Measurements from ENCODE around the gene ZFP36L2. TPM values are rescaled to one million over a fixed set of nuclear protein-coding genes. Genes with fewer than 3 reads are reported as not detected.

Gene ZFP36L2
- total RNA-seq, 1 donor from 2014 or later = 172 TPM

DNA sequence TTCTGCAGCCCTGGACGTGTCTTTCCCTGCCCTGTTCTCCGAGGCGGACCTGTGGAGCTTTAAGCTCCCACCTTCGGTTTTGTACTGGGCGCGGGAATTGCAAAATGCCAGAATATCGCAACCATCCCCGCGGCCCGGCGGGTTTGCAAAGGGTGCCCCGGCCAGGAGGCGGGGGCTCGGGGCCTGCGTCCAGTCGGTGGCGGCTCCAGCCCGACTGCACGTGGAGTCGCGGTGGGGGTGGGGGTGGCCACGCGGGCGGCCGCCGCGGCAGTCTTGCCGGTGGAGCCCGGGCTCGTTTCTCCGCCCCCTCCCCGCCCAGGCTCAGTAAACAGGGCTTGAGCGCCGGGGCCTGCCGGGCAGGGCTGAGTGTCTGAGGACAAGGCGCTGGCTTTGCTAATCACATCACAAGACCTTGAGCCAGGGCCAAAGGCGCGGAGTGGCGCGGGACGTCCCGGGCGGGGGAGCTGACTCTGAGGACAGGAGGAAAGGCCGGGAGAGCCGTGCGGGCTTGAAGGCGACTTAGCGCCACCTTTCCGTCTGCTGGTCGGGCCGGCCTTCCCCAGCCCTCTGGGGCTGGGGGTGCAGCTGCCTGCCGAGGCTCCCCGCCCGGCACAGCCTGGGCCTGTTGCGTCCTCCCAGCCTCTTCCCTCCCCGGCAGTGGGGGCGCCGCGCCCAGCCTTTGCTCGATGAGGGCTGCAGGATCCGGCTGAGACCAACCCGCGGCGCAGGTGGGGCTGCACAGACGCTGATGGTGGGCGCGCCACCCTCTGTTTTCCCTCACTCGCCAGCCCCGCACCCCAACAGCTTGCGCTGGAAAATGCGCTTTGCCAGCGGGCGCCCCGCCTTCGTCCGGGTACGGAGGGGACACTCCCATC is 786 bp upstream of the ZFP36L2 start:
- ATAC-seq (peak; percentile 75), DNase-seq (ENCODE audit: low spot score) (peak; percentile 96)
- intact Hi-C loops (cut with DNase I) = loop anchor here (5.0 to 10.0 kb wide), 3 partner anchors 92 to 280 kb away; no protein-coding TSS in a partner anchor

DNA sequence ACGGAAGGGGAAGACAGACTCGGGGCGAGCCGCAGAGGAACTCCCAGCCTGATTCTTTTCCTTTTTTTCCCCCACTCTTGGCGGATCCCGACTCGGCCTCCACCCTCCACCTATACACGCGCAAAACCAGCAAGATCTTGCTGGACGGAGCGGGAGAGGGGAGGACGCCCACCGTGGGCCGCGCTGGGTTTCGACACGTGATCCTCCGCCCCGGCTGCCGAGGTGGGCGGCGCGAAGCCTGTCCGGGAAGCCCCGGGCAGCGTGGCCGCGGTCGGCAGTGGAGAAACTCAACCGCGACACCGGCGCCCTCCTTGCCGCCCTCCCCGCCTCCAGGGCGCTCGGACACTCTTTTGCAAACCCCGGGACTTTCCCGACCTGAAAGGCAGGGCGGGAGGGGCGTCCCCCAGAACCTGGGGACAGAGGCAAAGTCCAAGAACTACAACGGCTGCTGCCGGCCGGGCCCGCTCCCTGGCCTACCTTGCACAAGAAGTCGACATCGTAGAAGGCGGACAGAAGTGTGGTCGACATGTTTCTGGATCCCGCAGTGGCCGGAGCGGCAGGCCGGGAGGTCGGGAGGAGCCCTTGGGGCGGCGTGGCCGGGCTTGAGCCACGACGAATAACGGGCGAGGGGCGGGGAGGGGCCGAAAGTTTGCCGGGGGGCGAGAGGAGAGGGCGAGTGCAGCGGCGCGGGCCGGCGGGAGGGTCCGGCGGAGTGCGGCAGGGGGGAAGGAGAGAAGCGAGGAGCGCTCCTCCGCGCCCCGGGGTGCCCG is 433 bp downstream of the ZFP36L2 start:
- DNase-seq (ENCODE audit: low spot score) (peak; percentile 84), ATAC-seq (peak; percentile 7)
- intact Hi-C loops (cut with DNase I) = loop anchor here (2.0 to 10.0 kb wide), 4 partner anchors 91 to 279 kb away; no protein-coding TSS in a partner anchor

DNA sequence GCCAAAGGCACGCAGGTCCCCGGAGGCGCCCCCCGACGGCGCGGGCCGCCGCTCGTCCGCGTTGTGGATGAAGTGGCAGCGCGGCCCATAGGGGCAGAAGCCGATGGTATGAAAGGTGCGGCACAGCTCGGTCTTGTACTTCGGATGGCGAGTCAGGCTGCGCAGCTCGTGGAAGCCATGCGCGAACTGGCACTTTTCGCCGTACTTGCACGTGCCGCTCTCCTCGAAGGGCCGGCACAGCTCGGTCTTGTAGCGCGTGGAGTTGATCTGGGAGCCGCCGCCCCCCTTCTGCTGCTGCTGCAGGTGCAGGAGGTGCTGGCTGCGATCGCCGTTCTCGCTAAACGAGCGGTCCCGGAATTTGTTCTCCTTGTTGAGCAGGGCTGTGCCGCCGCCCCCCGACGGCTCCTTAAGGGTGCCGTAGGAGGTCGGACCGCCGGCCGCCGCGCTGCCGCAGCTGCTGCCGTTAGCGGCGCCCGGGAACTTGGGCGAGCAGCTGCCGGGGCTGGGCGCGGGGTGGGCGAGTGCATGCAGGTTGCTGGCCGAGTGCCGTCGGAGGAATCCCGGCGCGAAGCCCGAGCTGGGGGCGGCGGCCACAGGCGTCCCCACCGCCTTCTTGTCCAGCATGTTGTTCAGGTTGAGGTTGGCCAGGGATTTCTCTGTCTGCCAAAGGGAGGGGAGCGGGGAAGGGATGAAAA is 1.2 kb downstream of the ZFP36L2 start:
- intact Hi-C loops (cut with DNase I) = loop anchor here (2.0 to 10.0 kb wide), 4 partner anchors 90 to 278 kb away; no protein-coding TSS in a partner anchor
- ATAC-seq = no peak
- DNase-seq (ENCODE audit: low spot score) = peak; percentile 77

DNA sequence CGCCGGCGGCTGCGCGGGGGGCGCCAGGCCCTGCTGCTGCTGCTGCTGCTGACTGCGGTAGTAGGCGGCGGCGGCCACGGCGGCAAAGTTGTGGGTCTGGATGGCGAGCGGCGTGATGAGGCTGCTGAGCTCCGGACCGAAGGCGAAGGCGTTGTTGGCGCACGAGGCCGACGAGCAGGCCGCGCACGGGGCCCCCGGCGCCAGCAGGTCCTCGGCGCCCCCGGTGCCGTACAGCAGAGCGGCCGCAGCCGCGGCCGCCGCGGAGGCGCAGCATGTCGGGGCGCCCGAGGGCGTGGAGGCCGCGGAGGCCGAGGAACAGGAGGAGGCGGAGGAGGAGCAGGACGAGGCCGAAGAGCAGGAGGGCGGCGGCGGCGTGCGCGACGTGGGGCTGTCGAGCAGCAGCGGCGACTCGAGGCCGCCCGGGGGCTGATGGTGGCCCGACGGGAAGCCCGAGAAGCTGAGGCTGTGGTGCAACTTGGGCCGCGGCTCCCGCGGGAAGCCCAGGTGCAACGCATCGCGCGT is 1.8 kb downstream of the ZFP36L2 start:
- DNase-seq (ENCODE audit: low spot score) (no peak), ATAC-seq (no peak)
- intact Hi-C loops (cut with DNase I) = loop anchor here (2.0 to 10.0 kb wide), 4 partner anchors 90 to 277 kb away; no protein-coding TSS in a partner anchor

DNA sequence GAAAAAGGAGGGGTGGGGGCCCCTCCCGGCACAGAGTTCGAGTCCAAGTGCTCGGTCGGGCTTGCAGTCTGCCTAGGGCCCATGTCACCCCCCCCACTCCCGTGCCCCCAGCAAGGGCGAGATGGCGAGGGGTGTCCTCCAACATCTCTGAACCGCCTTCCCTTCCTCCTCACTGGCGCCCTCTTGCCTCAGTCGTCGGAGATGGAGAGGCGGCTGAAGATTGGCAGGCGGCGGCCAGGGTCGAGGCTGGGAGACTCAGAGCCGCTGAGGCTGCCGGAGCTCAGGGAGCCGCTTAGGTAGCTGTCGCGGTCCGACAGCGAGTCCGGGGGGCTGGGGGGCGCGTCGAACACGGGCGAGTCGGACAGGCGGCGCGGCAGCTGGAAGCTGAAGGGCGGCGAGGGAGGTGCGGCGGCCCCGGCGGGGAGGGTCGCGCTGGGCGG is 2.3 kb downstream of the ZFP36L2 start:
- DNase-seq (ENCODE audit: low spot score) (peak; percentile 87), ATAC-seq (no peak)
- intact Hi-C loops (cut with DNase I) = loop anchor here (2.0 to 10.0 kb wide), 2 partner anchors 89 to 199 kb away; no protein-coding TSS in a partner anchor

DNA sequence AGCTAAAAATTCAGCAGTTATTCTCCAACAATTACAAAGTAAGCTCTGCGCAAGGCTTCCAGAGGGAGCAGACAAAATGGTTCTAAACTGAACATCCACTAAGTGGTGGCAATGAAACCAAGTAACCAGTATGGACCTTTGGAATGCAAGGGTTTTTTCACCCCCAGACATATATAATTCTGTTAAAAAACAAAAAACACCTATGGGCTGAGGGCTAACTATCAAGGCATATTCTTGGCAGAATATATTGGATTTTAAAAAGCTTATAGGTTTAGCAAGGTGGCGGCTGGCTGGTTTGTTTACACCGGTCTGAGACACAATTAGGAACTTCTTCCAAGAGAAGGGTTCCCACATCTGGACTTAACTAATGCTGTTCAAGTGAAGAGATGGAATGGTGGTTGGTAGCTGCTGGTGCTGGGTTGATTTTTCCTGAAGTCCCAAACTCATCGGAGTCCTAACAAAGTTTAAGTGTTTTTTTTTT is 2.8 kb downstream of the ZFP36L2 start:
- DNase-seq (ENCODE audit: low spot score) (no peak), ATAC-seq (no peak)
- intact Hi-C loops (cut with DNase I) = loop anchor here (2.0 to 10.0 kb wide), 2 partner anchors 89 to 199 kb away; no protein-coding TSS in a partner anchor

DNA sequence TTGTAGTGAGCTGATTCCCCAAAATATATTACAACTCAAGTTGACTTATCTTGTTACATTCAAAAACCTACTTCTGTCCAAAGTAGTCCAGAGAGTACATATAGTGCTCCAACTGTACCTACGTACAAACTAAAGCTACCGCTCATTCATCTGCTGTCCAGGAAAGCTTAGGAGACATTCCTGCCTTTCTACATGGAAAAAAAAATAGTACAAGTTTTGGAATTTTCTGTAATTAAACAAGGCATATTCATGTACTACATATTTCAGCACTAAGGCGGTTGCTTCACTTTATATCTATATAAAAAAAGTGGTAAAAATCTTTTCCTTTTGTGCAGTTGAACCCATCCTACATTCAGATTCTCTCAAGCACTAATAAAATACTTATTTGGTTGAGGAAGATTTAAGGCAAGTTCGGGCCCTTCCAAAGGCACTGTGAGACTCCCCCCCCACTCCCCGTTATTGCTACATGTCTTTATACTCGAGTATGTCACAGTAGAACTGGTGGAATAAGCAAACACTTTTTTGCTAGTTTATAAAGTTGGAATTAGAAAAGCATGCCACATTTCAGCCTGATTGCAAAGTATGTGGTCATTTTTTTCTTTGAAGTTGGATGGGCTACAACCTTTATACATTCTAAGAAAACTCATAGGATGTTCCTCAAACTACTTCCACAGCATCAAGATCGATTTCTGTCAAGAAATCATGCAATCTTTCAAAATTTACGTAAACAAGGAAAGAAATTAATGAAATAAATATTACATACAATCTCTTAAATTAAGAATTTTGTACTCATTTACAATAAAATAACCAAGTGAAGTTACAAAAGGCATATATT is 3.7 kb downstream of the ZFP36L2 start:
- no peak for DNase-seq (ENCODE audit: low spot score)
- intact Hi-C loops (cut with DNase I) = loop anchor here (10.0 kb wide), 1 partner anchor 88 kb away; no protein-coding TSS in a partner anchor
- no peak for ATAC-seq

DNA sequence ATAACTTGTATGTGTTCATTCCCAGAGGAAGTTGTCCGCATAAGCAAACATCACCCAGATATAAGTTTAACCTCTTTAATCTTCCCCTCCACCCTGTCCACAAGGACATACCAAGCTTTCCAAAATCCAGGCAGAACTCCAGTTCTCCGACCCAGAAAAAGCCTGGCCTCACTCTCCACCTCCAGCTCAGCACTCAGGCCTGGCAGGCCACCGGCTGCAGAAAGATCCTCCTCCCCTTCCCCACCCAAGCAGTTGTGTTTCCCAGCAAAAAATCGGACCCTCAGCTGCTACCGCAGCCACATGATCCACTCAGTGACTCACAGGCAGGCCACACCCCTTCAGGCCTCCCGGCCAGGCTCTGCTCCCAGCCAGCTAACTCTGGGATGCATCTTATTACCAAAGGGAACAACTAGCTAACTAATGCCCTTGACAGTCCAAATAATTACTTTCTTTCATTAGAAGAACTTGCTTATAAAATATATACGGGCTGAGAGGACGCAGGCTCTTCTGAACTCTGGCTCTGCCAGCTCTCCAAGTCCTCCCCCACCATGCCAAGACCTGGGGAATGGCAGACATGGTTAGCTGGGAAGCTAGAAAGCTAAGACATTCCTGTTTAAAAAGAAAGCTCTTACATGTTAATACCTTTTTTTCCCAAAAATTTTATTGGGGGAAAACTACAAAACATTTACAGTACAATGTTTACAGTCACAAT is 4.5 kb downstream of the ZFP36L2 start:
- peak; percentile 94 for DNase-seq (ENCODE audit: low spot score)
- ATAC-seq = peak; percentile 69
- intact Hi-C loops (cut with DNase I) = loop anchor here (10.0 kb wide), 1 partner anchor 87 kb away; no protein-coding TSS in a partner anchor

DNA sequence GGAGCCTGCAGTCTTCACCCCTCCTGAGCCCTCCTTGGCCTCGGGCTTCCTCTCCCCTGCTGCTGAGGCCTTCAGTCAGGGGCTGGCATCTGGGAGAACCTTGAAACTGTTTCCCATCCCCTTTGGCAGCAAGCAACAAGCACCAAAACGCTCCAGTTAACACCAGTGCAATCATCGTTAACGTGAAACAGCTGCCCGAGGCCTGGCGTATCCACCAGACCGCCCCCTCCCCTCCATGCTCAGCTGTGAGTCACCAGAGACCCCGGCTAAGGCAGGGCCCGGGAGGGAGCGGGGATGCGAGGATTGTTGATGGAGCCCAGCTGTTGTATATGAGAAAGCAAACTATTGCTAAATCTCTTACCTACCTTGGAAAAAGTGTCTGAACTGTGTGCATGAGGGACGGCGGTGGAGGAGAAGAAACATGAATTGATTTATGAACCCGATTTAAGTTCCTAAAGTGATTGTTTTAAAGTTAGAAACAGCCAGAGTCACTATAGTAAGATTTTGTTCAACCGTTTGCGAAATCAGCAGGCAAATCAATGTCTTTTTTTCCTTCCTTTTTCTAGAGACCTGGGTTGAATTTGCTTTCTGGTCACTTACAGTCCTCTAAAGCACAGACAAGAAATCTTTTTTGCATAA is 5.2 kb downstream of the ZFP36L2 start:
- intact Hi-C loops (cut with DNase I) = loop anchor here (10.0 kb wide), 1 partner anchor 86 kb away; no protein-coding TSS in a partner anchor
- DNase-seq (ENCODE audit: low spot score) = peak; percentile 77
- ATAC-seq = peak; percentile 3

DNA sequence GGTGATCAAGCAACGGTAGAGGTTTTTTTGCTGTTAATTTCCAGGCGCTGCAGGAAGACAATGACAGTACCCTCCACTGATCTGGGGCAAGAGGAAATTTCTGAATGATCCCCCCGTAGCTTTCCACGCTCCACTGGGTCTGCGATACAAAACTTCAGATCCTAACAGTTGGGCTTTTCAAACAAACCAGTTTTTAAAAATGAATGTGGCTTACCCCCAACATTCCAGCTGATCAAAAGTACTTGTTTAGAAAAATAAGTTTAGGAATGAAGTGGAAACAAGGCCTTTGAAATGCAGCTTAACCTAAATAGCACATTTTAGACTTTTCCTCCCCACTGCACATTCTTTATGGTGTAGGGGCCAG is 5.7 kb downstream of the ZFP36L2 start:
- DNase-seq (ENCODE audit: low spot score) (no peak), ATAC-seq (no peak)
- intact Hi-C loops (cut with DNase I) = loop anchor here (10.0 kb wide), 1 partner anchor 86 kb away; no protein-coding TSS in a partner anchor

DNA sequence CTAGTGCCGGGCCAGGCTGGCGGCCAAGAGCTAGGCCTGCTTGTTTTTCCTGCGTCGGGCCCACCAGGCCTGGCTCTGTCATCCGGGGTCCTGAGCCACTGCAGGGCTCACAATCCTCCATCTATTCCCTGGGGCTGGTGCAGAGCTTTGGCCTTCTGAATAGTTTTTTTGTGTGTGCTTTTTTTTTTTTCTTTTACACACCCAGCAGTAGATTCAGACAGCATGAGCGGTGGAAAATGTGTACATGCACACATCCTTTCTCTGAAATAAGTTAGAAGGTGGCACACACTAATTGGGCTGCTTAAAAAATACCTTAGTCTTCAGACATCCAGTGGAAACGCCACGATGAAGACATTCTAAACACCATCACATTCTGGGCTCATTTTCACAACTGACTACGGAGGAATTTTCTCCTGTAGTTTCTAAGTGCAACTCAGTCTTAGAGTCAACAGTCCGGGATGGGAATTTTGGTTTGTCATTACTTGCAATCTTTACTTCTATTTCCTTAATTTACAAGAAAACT is 6.1 kb downstream of the ZFP36L2 start:
- no peak for DNase-seq (ENCODE audit: low spot score)
- intact Hi-C loops (cut with DNase I) = loop anchor here (10.0 kb wide), 1 partner anchor 85 kb away; no protein-coding TSS in a partner anchor
- ATAC-seq = no peak

DNA sequence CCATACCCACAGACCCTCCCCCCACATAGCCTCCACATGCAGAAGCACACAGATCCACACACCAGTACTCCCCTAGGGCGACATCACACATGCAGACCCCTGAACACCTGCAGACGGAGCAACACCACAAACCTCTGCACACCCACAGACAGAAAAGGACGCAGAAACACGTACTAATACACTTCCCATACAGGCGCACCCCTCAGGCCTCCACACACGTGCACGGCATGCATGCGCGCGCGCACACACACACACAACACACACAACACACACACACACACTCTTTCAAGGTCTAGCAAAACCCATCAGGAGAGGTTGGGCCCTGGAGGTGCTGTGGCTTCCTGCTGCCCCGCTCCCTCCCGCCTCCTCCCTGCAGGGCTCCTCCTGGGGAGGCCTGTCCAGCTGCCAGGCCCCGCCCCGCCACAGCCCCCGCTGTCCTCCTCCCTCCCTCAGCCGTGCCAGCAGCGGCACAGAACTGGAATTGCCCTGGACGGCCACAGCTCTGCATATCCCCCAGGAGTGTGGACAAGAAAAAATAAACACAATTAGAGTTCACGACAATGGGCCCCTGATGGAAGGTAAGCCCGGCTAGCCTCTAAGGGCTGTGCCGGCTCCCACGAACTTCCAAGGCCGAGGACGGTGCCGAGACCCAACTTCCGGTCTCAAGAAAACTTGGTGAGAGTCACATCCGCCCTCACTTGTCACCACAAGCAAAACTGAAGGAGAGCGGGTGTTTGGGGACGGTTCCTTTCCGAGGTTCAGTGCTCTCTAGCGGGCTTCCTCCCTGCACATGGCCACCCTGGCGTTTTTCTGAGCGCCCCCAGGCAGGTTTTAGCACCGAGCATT is 6.8 kb downstream of the ZFP36L2 start:
- DNase-seq (ENCODE audit: low spot score) = peak; percentile 89
- intact Hi-C loops (cut with DNase I) = loop anchor here (10.0 kb wide), 2 partner anchors 55 to 85 kb away; no protein-coding TSS in a partner anchor
- peak; percentile 78 for ATAC-seq

DNA sequence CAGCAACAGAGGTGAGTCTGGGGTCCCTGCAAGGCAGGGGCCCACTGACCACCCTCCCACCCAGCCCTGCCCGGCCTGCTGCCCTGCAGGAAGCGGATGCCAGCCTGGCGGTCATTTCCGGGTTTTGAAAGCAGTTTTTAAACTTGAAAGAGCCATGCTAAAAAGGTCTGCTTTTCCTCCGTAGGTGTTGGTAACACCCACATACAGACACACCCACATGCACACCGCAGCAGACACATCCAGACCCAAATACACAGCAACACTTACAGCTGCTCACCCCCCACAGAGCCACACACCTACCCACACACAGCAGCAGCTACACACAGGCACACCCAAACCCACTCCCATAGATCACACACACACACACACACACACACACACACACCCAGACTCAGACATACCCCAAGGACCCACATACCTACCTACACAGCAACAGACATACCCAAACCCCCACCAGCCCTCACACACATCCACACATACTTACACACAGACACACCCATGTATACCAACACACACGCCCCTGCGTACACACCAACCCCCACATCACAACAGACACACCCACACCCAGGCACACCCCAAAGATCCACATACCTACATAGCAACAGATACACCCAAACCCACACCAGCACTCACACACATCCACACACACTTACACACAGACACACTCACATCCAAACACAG is 7.6 kb downstream of the ZFP36L2 start:
- intact Hi-C loops (cut with DNase I) = loop anchor here (10.0 kb wide), 1 partner anchor 54 kb away; no protein-coding TSS in a partner anchor
- DNase-seq (ENCODE audit: low spot score) (peak; percentile 73), ATAC-seq (peak; percentile 4)

DNA sequence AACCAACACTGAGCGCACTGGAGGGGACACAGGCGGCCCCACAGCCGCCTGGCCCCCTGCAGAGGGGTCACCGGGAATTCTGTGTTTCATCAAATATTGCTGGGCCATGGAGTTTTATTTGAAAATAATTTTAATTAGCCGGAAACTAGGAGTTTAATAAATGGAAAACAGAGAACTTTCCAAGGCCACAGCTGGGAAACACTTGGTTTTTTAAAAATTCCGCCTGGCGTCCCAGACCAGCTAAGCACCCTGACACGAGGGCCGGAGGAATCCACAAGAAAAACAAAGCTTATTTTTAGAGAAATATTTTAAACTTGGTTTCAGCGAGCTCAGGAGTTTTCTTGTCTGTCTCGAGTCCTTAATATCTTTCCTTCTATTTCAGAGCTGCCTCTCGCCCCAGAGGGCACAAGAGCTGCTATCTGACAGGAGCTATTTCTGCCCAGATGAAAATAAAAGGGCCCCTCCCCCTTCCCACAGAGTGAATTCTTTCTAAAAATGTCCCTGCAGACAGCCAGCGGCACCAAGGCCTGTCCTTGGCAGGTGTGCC is 8.2 kb downstream of the ZFP36L2 start:
- intact Hi-C loops (cut with DNase I) = loop anchor here (10.0 kb wide), 1 partner anchor 53 kb away; no protein-coding TSS in a partner anchor

More for the DNA sequence above, 8.2 kb downstream of the ZFP36L2 start:
- DNase-seq (ENCODE audit: low spot score) (no peak), ATAC-seq (no peak)
